ENCODE results near the gene MED9. TPM values are rescaled to one million over a fixed set of nuclear protein-coding genes. Genes with fewer than 3 reads are reported as not detected.

Gene MED9
- polyA plus RNA-seq, 1 donor from 2014 or later, result 25.1 TPM

DNA sequence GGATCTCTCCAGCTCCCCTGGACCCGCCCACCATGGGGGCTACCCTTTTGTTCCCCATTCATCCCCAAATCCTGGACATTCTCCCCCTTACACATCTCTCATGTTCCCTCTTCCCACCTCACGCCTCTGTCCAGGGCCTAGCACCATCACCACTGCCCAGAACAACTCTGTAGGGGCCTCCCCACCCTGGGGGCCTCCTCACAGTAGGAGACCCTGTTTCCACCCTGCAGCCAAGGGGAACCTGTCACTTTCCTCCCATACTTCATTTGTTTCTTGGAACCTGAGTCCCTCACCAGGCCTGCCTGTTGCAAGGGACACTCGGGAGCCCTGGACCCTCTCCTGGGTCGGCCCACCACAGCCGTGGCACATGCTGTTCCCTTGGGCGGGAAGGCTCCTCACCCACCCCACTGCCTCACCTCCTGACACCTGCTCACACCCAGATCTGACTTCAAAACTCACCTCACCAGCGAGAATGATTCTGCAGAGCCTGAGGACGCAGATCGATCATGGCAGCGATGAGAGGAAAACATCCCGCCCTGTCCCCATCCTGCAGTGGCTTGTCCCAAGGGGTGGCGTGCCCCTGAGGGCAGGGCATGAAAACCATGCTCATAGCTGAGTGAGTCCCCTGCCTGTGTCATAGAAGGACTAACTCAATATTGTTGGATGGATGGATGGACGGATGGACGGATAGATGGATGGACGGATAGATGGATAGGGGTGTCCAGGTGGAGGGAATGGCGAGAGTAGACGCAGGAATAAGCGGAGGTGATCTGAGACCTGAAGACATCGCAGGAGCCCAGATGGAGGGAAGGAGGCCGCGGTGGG, 26.2 kb downstream of the MED9 start:
- Histone ChIP-seq H3K9me3 (ENCODE audit: low read length) (no peaks in the 10 kb centered on the region), H3K27me3 (ENCODE audit: insufficient read depth, low read depth, low read length) (no peaks in the 10 kb centered on the region), H4K20me1 (ENCODE audit: insufficient read depth) (no peaks in the 10 kb centered on the region), H3K9me2 (ENCODE audit: insufficient read depth, low read length) (no peaks in the 10 kb centered on the region), H3K36me3 (ENCODE audit: insufficient read depth, low read length) (no peaks in the 10 kb centered on the region), H3K9ac (ENCODE audit: low read length) (no peak overlapping the region), H3K4me3 (ENCODE audit: low read length) (no peak overlapping the region), H3K79me2 (replicated peaks; ENCODE audit: insufficient read depth, low read length) (no peaks in the 10 kb centered on the region), H3F3A (ENCODE audit: insufficient read depth, low read length, poor library complexity, severe bottlenecking) (no peaks in the 10 kb centered on the region), H2AFZ (ENCODE audit: low read depth, low read length) (no peak overlapping the region), H3K4me2 (ENCODE audit: low read length) (no peak overlapping the region), H3K27ac (ENCODE audit: low read length) (no peak overlapping the region)
- TF ChIP-seq TAF1 (IDR thresholded peaks at IDR 0.05; ENCODE audit: low read depth) (no peak), POLR2AphosphoS5 (IDR thresholded peaks at IDR 0.05) (peak; percentile 1), RAD21 (conservative IDR thresholded peaks at IDR 0.05) (no peak), SMC3 (conservative IDR thresholded peaks at IDR 0.05; ENCODE audit: poor library complexity) (no peak), EZH2 (IDR thresholded peaks at IDR 0.05; ENCODE audit: borderline replicate concordance, insufficient read depth, low read length, poor library complexity, severe bottlenecking) (no peak)
- TF ChIP-seq, protein P1, sequence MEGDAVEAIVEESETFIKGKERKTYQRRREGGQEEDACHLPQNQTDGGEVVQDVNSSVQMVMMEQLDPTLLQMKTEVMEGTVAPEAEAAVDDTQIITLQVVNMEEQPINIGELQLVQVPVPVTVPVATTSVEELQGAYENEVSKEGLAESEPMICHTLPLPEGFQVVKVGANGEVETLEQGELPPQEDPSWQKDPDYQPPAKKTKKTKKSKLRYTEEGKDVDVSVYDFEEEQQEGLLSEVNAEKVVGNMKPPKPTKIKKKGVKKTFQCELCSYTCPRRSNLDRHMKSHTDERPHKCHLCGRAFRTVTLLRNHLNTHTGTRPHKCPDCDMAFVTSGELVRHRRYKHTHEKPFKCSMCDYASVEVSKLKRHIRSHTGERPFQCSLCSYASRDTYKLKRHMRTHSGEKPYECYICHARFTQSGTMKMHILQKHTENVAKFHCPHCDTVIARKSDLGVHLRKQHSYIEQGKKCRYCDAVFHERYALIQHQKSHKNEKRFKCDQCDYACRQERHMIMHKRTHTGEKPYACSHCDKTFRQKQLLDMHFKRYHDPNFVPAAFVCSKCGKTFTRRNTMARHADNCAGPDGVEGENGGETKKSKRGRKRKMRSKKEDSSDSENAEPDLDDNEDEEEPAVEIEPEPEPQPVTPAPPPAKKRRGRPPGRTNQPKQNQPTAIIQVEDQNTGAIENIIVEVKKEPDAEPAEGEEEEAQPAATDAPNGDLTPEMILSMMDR (IDR thresholded peaks at IDR 0.05; ENCODE audit: poor library complexity, severe bottlenecking), result no peak
- TF ChIP-seq, protein P2, sequence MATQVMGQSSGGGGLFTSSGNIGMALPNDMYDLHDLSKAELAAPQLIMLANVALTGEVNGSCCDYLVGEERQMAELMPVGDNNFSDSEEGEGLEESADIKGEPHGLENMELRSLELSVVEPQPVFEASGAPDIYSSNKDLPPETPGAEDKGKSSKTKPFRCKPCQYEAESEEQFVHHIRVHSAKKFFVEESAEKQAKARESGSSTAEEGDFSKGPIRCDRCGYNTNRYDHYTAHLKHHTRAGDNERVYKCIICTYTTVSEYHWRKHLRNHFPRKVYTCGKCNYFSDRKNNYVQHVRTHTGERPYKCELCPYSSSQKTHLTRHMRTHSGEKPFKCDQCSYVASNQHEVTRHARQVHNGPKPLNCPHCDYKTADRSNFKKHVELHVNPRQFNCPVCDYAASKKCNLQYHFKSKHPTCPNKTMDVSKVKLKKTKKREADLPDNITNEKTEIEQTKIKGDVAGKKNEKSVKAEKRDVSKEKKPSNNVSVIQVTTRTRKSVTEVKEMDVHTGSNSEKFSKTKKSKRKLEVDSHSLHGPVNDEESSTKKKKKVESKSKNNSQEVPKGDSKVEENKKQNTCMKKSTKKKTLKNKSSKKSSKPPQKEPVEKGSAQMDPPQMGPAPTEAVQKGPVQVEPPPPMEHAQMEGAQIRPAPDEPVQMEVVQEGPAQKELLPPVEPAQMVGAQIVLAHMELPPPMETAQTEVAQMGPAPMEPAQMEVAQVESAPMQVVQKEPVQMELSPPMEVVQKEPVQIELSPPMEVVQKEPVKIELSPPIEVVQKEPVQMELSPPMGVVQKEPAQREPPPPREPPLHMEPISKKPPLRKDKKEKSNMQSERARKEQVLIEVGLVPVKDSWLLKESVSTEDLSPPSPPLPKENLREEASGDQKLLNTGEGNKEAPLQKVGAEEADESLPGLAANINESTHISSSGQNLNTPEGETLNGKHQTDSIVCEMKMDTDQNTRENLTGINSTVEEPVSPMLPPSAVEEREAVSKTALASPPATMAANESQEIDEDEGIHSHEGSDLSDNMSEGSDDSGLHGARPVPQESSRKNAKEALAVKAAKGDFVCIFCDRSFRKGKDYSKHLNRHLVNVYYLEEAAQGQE (IDR thresholded peaks at IDR 0.05; ENCODE audit: borderline replicate concordance), result no peak

DNA sequence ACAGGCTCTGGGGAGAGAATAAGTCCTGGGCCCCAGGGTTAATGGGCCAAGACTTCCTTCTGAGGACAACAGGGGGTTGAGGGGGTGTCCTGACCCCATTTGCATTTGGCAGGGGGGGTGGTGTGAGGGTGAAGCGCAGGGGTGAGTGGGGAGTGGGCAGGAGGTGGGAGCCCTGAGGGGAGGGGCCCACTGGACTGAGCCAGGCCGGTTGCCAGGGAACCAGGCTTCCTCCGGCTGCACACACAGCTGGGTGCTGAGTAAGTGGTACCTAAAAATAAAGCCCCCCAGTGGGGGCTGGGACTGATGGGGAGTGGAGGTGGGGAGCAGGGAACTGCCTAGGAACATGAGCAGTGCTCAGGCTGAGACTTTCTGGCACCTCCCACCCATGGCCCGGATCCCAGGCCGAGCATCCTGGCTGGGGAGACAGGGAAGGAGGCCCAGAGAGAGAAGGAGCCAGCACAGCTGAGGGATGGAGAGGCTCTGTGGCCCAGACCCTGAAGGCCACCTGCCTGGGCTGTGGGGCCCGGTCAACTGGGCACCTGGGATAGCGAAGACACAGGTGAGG, 26.8 kb downstream of the MED9 start:
- H3F3A ChIP-seq (ENCODE audit: insufficient read depth, low read length, poor library complexity, severe bottlenecking), result no peaks in the 10 kb centered on the region
- H3K9me2 ChIP-seq (ENCODE audit: insufficient read depth, low read length), result no peaks in the 10 kb centered on the region
- no peaks in the 10 kb centered on the region for H3K36me3 ChIP-seq (ENCODE audit: insufficient read depth, low read length)
- H3K4me3 ChIP-seq (ENCODE audit: low read length), result no peak overlapping the region
- no peak overlapping the region for H2AFZ ChIP-seq (ENCODE audit: low read depth, low read length)
- H3K9ac ChIP-seq (ENCODE audit: low read length), result no peak overlapping the region
- H3K79me2 ChIP-seq (replicated peaks; ENCODE audit: insufficient read depth, low read length), result no peaks in the 10 kb centered on the region
- H3K4me2 ChIP-seq (ENCODE audit: low read length), result no peak overlapping the region
- H4K20me1 ChIP-seq (ENCODE audit: insufficient read depth), result no peaks in the 10 kb centered on the region
- H3K27me3 ChIP-seq (ENCODE audit: insufficient read depth, low read depth, low read length), result no peaks in the 10 kb centered on the region
- TF ChIP-seq POLR2AphosphoS5 (IDR thresholded peaks at IDR 0.05), result peak; percentile 0
- TF ChIP-seq EP300 (conservative IDR thresholded peaks at IDR 0.05; ENCODE audit: poor library complexity, severe bottlenecking), result peak; percentile 11
- TF ChIP-seq, protein P1 (IDR thresholded peaks at IDR 0.05; ENCODE audit: poor library complexity, severe bottlenecking), result no peak
- TF ChIP-seq SMC3 (conservative IDR thresholded peaks at IDR 0.05; ENCODE audit: poor library complexity), result no peak
- peak overlapping the region; percentile 28 for H3K27ac ChIP-seq (ENCODE audit: low read length)
- no peaks in the 10 kb centered on the region for H3K9me3 ChIP-seq (ENCODE audit: low read length)

Data from neural cell (in vitro differentiated cells).